Effector memory CD4-positive, alpha-beta T cell (primary cell): ENCODE results near the gene GJA1.
"Not testable (repeated sequence)": the region's sequence is repeated elsewhere in the genome, so short reads cannot be mapped to it uniquely, and the experiment has no call there.

Experiments
- DNase-seq, 3 donors: peaks; one replicate each; pipeline ENCODE4 v3.0.0-alpha.2; 2020
- H3K27ac ChIP-seq: 2 replicates; pipeline ENCODE4 v1.7.0; 2013; ENCODE audit warnings: mild to moderate bottlenecking, low read length, moderate library complexity; ENCODE audit not compliant: insufficient read depth, poor library complexity, severe bottlenecking
- H3K27me3 ChIP-seq: replicated peaks from 2 replicates; pipeline ENCODE4 v1.7.0; 2013; ENCODE audit warnings: mild to moderate bottlenecking, low read length; ENCODE audit not compliant: insufficient read depth, control insufficient read depth, poor library complexity, severe bottlenecking
- H3K36me3 ChIP-seq: 2 replicates; pipeline ENCODE4 v1.7.0; 2013; ENCODE audit warnings: mild to moderate bottlenecking, low read length, moderate library complexity; ENCODE audit not compliant: control insufficient read depth, insufficient read depth
- H3K4me1 ChIP-seq: 2 replicates; pipeline ENCODE4 v1.7.0; 2013; ENCODE audit warnings: low read length, mild to moderate bottlenecking; ENCODE audit not compliant: control insufficient read depth, insufficient read depth, poor library complexity, severe bottlenecking
- H3K4me3 ChIP-seq: 2 replicates; pipeline ENCODE4 v1.7.0; 2013; ENCODE audit warnings: low read length, low read depth, mild to moderate bottlenecking; ENCODE audit not compliant: insufficient read depth, poor library complexity, severe bottlenecking
- H3K9me3 ChIP-seq: 2 replicates; pipeline ENCODE4 v1.7.0; 2013; ENCODE audit warnings: mild to moderate bottlenecking, low read length, moderate library complexity; ENCODE audit not compliant: control insufficient read depth

Gene GJA1

GRCh38 chr6:121436960-121437850 is 1.8 kb downstream of the GJA1 start:
- Histone ChIP-seq H3K36me3 (no peaks in the 10 kb centered on the region), H3K4me3 (peak overlapping the region; percentile 33), H3K27ac (no peak overlapping the region), H3K9me3 (no peaks in the 10 kb centered on the region), H3K27me3 (peaks cover 14% of the 10 kb centered on the region), H3K4me1 (peaks cover 10% of the 10 kb centered on the region)
- no peak for DNase-seq

GRCh38 chr6:121437851-121438651 is 2.6 kb downstream of the GJA1 start:
- Histone ChIP-seq H3K4me3 (peak overlapping the region; percentile 33), H3K27ac (no peak overlapping the region), H3K27me3 (peaks cover 14% of the 10 kb centered on the region), H3K36me3 (no peaks in the 10 kb centered on the region), H3K9me3 (no peaks in the 10 kb centered on the region), H3K4me1 (peaks cover 10% of the 10 kb centered on the region)
- DNase-seq: no peak

DNA sequence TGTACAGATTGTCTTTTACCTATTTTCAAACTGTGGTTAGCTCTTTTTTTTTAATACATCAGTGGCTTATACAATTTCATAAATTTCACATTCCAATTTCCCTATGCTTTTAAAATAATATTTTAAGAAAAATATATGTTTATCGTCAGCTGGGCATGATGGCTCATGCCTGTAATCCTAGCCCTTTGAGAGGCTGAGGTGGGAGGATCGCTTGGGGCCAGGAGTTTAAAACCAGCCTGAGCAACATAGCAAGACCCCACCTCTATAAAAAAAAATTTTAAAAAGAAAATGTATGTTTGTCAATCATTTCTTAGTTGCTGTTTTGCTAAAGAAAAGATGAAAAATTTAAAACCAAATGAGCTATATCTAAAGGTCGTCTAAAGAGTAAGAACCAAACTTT is 3.4 kb downstream of the GJA1 start:
- Histone ChIP-seq H3K4me1 (peaks cover 10% of the 10 kb centered on the region), H3K9me3 (no peaks in the 10 kb centered on the region), H3K36me3 (no peaks in the 10 kb centered on the region), H3K4me3 (no peak overlapping the region), H3K27ac (no peak overlapping the region), H3K27me3 (peaks cover 14% of the 10 kb centered on the region)
- no peak for DNase-seq

DNA sequence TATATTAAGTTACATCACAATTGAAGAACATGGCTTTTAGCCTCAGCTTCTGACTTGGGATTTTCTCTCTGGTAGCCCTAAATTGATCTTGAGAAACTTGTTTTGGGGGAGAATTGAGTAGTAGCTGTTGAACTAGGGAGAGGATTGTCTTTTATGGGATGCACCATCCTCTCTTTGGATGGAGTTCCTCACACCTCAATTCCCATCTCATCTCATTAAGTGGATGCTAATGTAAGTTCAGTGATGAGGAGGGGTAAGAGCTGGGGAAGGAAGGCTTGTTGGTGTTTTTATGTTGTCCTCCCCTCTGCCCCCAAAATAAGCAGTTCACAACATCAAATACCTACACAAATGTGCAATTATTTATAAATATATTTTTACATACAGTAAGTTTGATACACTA is 4.0 kb downstream of the GJA1 start:
- DNase-seq: no peak
- Histone ChIP-seq H3K27ac (no peak overlapping the region), H3K4me1 (peaks cover 10% of the 10 kb centered on the region), H3K9me3 (no peaks in the 10 kb centered on the region), H3K4me3 (no peak overlapping the region), H3K36me3 (no peaks in the 10 kb centered on the region), H3K27me3 (peaks cover 14% of the 10 kb centered on the region)

DNA sequence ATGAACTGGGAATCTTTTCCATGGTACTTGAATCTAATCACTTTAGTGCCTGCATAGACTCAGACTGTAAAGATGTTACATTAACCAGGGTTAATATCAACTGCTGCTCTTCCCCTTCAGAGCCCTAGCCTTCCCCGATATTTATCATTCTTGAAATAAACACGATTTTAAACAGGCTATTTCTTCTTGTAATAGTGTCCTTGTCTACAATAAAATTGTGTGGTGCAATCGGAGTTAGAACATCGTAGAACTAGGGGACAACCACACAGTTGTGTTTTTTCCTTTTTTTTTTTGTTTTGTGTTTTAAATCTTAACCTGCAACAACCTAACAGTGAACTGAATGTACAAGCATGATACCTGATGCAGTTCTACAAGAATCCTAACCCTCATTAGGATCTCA is 4.5 kb downstream of the GJA1 start:
- H3K4me1 ChIP-seq: peaks cover 10% of the 10 kb centered on the region
- no peak overlapping the region for H3K27ac ChIP-seq
- no peaks in the 10 kb centered on the region for H3K9me3 ChIP-seq
- DNase-seq: no peak
- H3K4me3 ChIP-seq: no peak overlapping the region
- no peaks in the 10 kb centered on the region for H3K36me3 ChIP-seq
- peaks cover 14% of the 10 kb centered on the region for H3K27me3 ChIP-seq

DNA sequence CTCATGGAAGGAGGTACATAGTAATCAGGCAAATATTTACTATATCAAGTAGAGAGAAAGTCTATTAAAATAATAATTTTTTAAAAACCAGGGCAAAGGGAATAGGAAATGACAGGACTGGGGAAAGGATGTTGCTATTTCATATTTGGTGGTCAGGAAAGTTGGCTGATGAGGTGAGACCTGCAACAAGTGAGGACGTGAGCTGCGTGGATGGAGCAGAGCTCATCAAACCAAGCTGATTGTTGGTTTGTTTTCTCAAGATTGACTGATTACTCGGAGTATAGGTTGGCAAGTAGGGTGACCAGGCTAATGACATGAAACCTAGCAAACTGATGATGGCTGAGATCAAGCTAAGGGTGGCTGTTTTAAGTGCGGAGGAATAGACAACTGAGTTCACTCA is 6.0 kb downstream of the GJA1 start:
- Histone ChIP-seq H3K4me3 (no peak overlapping the region), H3K27ac (no peak overlapping the region), H3K9me3 (no peaks in the 10 kb centered on the region), H3K36me3 (no peaks in the 10 kb centered on the region), H3K27me3 (peaks cover 14% of the 10 kb centered on the region), H3K4me1 (peaks cover 9% of the 10 kb centered on the region)
- DNase-seq: no peak

GRCh38 chr6:121442576-121442975 is 7.1 kb downstream of the GJA1 start:
- peaks cover 5% of the 10 kb centered on the region for H3K4me1 ChIP-seq
- no peaks in the 10 kb centered on the region for H3K36me3 ChIP-seq
- H3K27ac ChIP-seq: no peak overlapping the region
- no peak overlapping the region for H3K4me3 ChIP-seq
- H3K9me3 ChIP-seq: no peaks in the 10 kb centered on the region
- DNase-seq: no peak
- H3K27me3 ChIP-seq: peaks cover 9% of the 10 kb centered on the region

- Histone ChIP-seq H3K36me3 (no peaks in the 10 kb centered on the region), H3K27me3 (no peaks in the 10 kb centered on the region), H3K4me3 (no peak overlapping the region), H3K9me3 (no peaks in the 10 kb centered on the region), H3K27ac (no peak overlapping the region), H3K4me1 (no peaks in the 10 kb centered on the region)
- DNase-seq: no peak
Measured at GRCh38 chr6:121443971-121444541, 8.6 kb downstream of the GJA1 start.

- H3K4me3 ChIP-seq, DNase-seq, H3K4me1 ChIP-seq, H3K9me3 ChIP-seq, H3K27ac ChIP-seq, H3K36me3 ChIP-seq, H3K27me3 ChIP-seq: not testable (repeated sequence)
Measured at GRCh38 chr6:121446705-121447104, 11.3 kb downstream of the GJA1 start.

- not testable (repeated sequence) for H3K36me3 ChIP-seq, H3K4me3 ChIP-seq
Measured at GRCh38 chr6:121447746-121448145, 12.3 kb downstream of the GJA1 start.

More at GRCh38 chr6:121447746-121448145, 12.3 kb downstream of the GJA1 start:
- H3K27ac ChIP-seq, H3K27me3 ChIP-seq, H3K4me1 ChIP-seq, H3K9me3 ChIP-seq, DNase-seq: not testable (repeated sequence)
